Spleen (tissue), 11 donors: ENCODE data around the gene NRROS. TPM values are rescaled to one million over a fixed set of nuclear protein-coding genes. Genes with fewer than 3 reads are reported as not detected.

ENCODE experiments used
- DNase-seq: peaks from one replicate; pipeline ENCODE4 v3.0.0-alpha.2; 2020
- H3K27ac ChIP-seq, 8 donors: fragments of 200-600 bp; sonication (generic) in 7 of 8; 1 replicate in 4 of 8; 2 replicates in 4 of 8; pipeline versions ENCODE4 v1.5.0 to v1.8.0; 2016 to 2021; ENCODE audit warnings: inconsistent platforms in 4 of 8, mild to moderate bottlenecking in 4 of 8, moderate library complexity in 1 of 8
- H3K27me3 ChIP-seq, 7 donors: fragments of 200-600 bp; sonication (generic) in 6 of 7; replicated peaks in 1 of 7; 1 replicate in 4 of 7; 2 replicates in 3 of 7; pipeline versions ENCODE4 v1.5.0 to v1.8.0; 2016 to 2021; ENCODE audit warnings: inconsistent platforms in 3 of 7, mild to moderate bottlenecking in 1 of 7
- H3K36me3 ChIP-seq, 6 donors: fragments of 200-600 bp; sonication (generic) in 5 of 6; 1 replicate in 4 of 6; 2 replicates in 2 of 6; pipeline versions ENCODE4 v1.5.0 to v1.8.0; 2016 to 2021; ENCODE audit warnings: inconsistent platforms in 2 of 6
- H3K4me1 ChIP-seq, 6 donors: fragments of 200-600 bp; sonication (generic) in 5 of 6; 1 replicate in 3 of 6; 2 replicates in 3 of 6; pipeline versions ENCODE4 v1.5.0 to v1.8.0; 2016 to 2021; ENCODE audit warnings: inconsistent platforms in 3 of 6
- H3K4me3 ChIP-seq, 8 donors: fragments of 200-600 bp; sonication (generic) in 7 of 8; 1 replicate in 4 of 8; 2 replicates in 4 of 8; pipeline versions ENCODE4 v1.5.0 to v1.8.0; 2016 to 2021; ENCODE audit warnings: inconsistent platforms in 4 of 8, mild to moderate bottlenecking in 4 of 8, moderate library complexity in 2 of 8
- H3K9me3 ChIP-seq, 8 donors: fragments of 200-600 bp; sonication (generic) in 7 of 8; 1 replicate in 4 of 8; 2 replicates in 4 of 8; pipeline versions ENCODE4 v1.5.0 to v1.8.0; 2016 to 2021; ENCODE audit warnings: inconsistent platforms in 4 of 8
- POLR2A ChIP-seq, 3 donors: fragments of 450-650 bp; IDR thresholded peaks; one replicate each; pipeline ENCODE4 v1.5.1; 2017; ENCODE audit warnings: antibody characterized with exemption in 3 of 3, mild to moderate bottlenecking in 1 of 3
- POLR2AphosphoS5 ChIP-seq, 3 donors: sonication (generic); formaldehyde crosslinking; IDR thresholded peaks; one replicate each; pipeline ENCODE4 v1.5.1; 2017; ENCODE audit warnings: antibody characterized with exemption in 3 of 3
- WGBS, 5 donors: extraction: QIAGEN DNeasy Blood & Tissue Kit in 3 of 5; methylation state at CpG; one replicate each; pipeline versions ENCODE4 v1.1.5 to v1.1.7; 2013 to 2018; 5-methylcytosine and 5-hydroxymethylcytosine counted together
- intact Hi-C: fragments of 100-400 bp; cut with DNase I; formaldehyde crosslinking; loops from one replicate; pipeline ENCODE4 v1.15.0; 2023; ENCODE audit warnings: low total_unique reads
- polyA plus RNA-seq, 3 donors: library from polyadenylated mRNA; stranded (reverse); fragments of 200-250 nt; gene quantifications; one replicate each; pipeline ENCODE4 v1.2.1, GENCODE V29; 2013
- total RNA-seq, 7 donors: library from RNA; depleted of rRNA in 3 of 7; stranded (reverse); fragments of >200 nt in 3 of 7; fragmentation: NEBNext Ultra II Directional in 4 of 7; extraction: Animal tissue kit (Norgen Biotek cat#: 25700) in 4 of 7; gene quantifications; one replicate each; pipeline versions ENCODE4 v1.1.0 to v1.2.1, GENCODE V29; 2016 to 2021
- TF ChIP-seq, protein P1 (sequence below), 11 experiments: fragments of 200-600 bp in 7 of 11; fragments of 450-650 bp in 4 of 11; sonication (generic) in 4 of 11; IDR thresholded peaks in 8 of 11; conservative IDR thresholded peaks in 3 of 11; 1 replicate in 7 of 11; 2 replicates in 4 of 11; pipeline versions ENCODE4 v1.4.0 to v1.8.0; 2016 to 2021; ENCODE audit warnings: antibody characterized with exemption in 11 of 11, inconsistent platforms in 4 of 11, mild to moderate bottlenecking in 1 of 11
- donor health status: healthy with polysubstance abuse.
- donor health status: DM: no; HTN: no; CAD: no; lungs with moderate emphysema.
- donor health status: DM: no; HTN: no; CAD: no.
- donor health status: Bipolar disorder and iron deficiency.
- donor health status: healthy.
- donor health status: DM: no; HTN: no; CAD: no.
- donor health status: DM: yes; HTN: yes; CAD: no.

The NRROS gene
- total and polyA plus RNA-seq, 10 donors: 7.8 to 35.2 (median 29.9) TPM

DNA sequence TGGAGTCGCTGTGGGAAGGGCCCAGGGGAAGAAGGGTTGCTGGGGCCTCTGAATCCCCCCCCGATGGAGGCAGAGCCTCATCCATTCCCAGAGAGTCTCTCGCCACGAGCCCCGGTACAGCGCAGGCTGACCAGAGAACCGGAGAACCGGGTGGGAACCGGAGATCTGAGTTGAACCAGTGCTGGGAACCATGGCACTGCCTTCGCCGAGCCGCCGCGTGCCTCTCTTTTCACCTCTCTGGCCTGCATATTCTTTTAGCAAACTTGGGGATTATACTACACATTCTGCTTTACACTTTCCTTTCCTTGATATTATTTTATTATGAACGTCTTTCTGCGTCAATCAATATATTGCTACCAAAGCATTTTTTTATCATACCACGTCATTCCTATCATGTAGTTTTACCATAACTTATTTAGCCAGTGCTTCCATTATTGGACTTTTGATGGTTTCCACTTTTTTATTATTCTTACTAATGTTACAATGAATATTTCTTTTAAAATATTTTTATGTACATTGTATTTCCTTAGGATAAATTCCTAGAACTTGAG lies 7.2 kb downstream of the NRROS start:
- intact Hi-C loops: no loop called here
- Histone ChIP-seq H3K4me1 (peaks cover 21 to 98% (median 83%) of the 10 kb centered on the region in 6 donors), H3K27me3 (no peaks in the 10 kb centered on the region), H3K27ac (peak overlapping the region in 3 of 8 donors; percentile 25 to 93 (median 26)), H3K4me3 (no peak overlapping the region), H3K36me3 (peaks cover 0 to 63% (median 7%) of the 10 kb centered on the region in 6 donors), H3K9me3 (no peaks in the 10 kb centered on the region)
- WGBS, 5 donors: 82 to 92% (median 85%) methylated on average over 11 to 17 of the region's 17 CpGs
- no peak for DNase-seq
- TF ChIP-seq, protein P1, sequence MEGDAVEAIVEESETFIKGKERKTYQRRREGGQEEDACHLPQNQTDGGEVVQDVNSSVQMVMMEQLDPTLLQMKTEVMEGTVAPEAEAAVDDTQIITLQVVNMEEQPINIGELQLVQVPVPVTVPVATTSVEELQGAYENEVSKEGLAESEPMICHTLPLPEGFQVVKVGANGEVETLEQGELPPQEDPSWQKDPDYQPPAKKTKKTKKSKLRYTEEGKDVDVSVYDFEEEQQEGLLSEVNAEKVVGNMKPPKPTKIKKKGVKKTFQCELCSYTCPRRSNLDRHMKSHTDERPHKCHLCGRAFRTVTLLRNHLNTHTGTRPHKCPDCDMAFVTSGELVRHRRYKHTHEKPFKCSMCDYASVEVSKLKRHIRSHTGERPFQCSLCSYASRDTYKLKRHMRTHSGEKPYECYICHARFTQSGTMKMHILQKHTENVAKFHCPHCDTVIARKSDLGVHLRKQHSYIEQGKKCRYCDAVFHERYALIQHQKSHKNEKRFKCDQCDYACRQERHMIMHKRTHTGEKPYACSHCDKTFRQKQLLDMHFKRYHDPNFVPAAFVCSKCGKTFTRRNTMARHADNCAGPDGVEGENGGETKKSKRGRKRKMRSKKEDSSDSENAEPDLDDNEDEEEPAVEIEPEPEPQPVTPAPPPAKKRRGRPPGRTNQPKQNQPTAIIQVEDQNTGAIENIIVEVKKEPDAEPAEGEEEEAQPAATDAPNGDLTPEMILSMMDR (IDR thresholded peaks at IDR 0.05 in 8 of 11, conservative IDR thresholded peaks at IDR 0.05 in 3 of 11): no peak
- TF ChIP-seq POLR2AphosphoS5 (IDR thresholded peaks at IDR 0.05): peak in 1 of 3 donors; percentile 35

DNA sequence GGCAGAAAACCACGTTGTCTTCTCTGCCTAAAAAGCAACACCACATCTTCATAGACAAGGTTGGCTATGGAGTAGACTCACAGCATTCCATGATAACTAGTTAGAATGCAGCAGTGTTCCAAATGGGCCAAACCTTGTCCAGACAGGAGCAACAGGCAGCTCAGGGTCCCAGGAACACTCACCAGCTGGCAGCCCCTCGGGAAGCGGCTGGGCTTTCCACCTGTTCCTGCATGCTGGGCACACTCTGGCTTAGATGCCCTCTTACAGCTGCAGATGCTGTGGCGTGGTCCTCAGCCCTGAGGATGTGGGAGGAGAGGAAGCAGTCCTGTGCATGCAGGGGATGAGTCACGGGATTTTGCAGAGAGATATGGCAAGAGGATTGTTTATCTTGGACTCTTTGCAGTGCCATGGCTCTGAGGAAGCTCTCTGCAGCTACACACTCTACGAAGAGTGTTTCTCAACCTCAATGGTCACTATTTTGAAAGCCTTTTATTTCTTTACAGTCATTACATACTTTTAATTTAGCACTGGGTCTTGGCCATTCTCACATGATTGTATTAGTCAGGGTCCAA lies 11.3 kb downstream of the NRROS start:
- TF ChIP-seq, protein P1 (IDR thresholded peaks at IDR 0.05 in 8 of 11, conservative IDR thresholded peaks at IDR 0.05 in 3 of 11): no peak
- peak in 2 of 3 donors; percentile 19 to 66 for TF ChIP-seq POLR2AphosphoS5 (IDR thresholded peaks at IDR 0.05)
- TF ChIP-seq POLR2A (IDR thresholded peaks at IDR 0.05): no peak
- DNase-seq: no peak
- no peaks in the 10 kb centered on the region for H3K9me3 ChIP-seq
- H3K27me3 ChIP-seq: no peaks in the 10 kb centered on the region
- H3K27ac ChIP-seq: peak overlapping the region; percentile 16 to 80 (median 52)
- intact Hi-C loops: no loop called here
- 29 to 56% (median 43%) methylated on average over 6 of the region's 6 CpGs for WGBS, 5 donors
- H3K36me3 ChIP-seq: peaks cover 0 to 80% (median 28%) of the 10 kb centered on the region in 6 donors
- peaks cover 8 to 88% (median 64%) of the 10 kb centered on the region in 6 donors for H3K4me1 ChIP-seq
- peak overlapping the region in 1 of 8 donors; percentile 17 for H3K4me3 ChIP-seq

DNA sequence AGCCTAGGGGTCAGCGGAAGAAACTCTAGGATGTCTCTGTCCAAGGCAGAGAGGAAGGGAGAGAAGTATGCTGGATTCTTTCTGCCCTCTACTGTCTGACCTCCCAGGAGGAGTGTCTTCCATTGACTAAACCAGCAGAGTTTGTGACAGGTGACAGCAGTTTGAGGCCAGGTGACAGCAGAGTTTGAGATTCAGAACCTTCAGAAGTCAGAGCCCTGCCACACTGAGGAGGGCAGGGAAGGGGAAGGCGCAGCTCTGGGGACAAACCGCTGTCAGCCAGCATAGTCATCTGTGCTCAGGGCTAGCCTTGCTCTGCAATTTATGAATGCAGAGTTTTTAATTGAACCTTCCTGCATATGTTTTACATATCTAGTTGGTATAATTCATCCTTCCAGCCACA lies 12.3 kb downstream of the NRROS start:
- WGBS, 5 donors: 72 to 94% (median 76%) methylated on average over 3 of the region's 3 CpGs
- intact Hi-C loops: no loop called here

More for the DNA sequence above, 12.3 kb downstream of the NRROS start:
- DNase-seq: no peak
- Histone ChIP-seq H3K27me3 (no peaks in the 10 kb centered on the region), H3K27ac (peak overlapping the region in 5 of 8 donors; percentile 51 to 80 (median 68)), H3K9me3 (no peaks in the 10 kb centered on the region), H3K4me3 (no peak overlapping the region), H3K4me1 (peaks cover 8 to 86% (median 57%) of the 10 kb centered on the region in 6 donors), H3K36me3 (peaks cover 0 to 80% (median 37%) of the 10 kb centered on the region in 6 donors)
- TF ChIP-seq, protein P1 (IDR thresholded peaks at IDR 0.05 in 8 of 11, conservative IDR thresholded peaks at IDR 0.05 in 3 of 11): no peak
- TF ChIP-seq POLR2AphosphoS5 (IDR thresholded peaks at IDR 0.05) (no peak), POLR2A (IDR thresholded peaks at IDR 0.05) (no peak)
